NCI-H146 (cell line): ENCODE results near the gene RBM22.

ENCODE experiments used
- DNase-seq: peaks from one replicate; lab custom pipeline; 2025; lab: John Stamatoyannopoulos, UW

RBM22 gene

DNA sequence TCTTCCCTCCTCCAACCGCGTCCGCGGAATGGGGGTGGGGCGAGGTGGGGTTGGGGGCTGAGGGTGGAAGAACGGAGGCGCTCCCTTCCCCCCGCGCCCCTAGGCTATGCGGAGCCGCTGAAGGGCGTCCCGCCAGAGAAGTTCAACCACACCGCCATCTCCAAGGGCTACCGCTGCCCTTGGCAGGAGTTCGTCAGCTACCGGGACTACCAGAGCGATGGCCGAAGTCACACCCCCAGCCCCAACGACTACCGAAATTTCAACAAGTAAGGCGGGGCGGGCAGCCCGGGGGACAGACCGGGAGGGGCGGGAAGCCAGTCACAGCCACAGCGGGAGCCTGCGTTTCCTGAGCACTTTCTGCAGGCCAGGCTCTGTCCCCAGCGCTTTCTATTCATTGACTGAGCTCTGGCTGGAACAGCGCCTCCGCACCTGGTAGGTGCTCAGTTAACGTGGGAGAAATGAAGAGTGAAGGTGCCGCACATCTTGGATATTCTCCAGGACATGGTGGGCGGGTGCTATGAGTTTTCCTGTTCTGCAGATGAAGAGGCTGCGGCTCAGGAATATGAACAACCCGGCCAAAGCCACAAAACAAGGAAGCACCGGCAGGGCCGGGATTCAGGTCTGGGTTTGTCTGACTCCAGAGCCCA lies 28.5 kb downstream of the RBM22 start:
- peak; percentile 46 for DNase-seq

DNA sequence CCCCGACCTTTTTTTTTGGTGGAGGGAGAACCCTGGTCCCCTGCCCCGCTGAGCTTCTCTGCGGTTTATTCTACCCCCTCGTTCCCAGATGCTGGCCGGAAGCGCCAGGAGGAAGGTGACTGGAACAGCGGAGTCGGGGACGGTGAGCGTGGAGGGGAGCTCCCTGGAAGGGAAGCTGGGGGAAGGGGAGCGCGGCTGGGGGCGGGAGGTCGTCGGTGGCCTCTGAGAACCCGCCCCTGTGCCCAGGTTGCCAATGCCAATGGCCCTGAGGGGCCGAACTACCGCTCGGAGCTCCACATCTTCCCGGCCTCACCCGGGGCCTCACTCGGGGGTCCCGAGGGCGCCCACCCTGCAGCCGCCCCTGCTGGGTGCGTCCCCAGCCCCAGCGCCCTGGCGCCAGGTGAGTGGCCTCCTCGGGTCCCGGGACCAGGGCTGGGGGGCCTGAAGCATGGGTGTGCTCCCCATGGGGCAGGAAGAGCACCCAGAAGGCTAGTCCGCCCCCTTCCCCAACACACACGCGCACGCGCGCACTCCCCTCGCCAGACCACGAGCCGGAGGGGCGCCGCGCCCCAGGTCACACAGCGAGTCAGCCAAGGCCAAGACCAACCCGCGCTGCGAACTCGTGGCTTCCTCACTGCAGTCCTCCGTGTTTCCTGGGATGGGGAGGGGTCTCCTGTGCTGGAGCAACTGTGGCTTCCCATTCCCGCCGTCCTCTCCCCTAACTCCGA lies 29.2 kb downstream of the RBM22 start:
- DNase-seq, result no peak

GRCh38 chr5:150670948-150671310 lies 29.9 kb downstream of the RBM22 start:
- no peak for DNase-seq

GRCh38 chr5:150670275-150670947 lies 30.5 kb downstream of the RBM22 start:
- no peak for DNase-seq

DNA sequence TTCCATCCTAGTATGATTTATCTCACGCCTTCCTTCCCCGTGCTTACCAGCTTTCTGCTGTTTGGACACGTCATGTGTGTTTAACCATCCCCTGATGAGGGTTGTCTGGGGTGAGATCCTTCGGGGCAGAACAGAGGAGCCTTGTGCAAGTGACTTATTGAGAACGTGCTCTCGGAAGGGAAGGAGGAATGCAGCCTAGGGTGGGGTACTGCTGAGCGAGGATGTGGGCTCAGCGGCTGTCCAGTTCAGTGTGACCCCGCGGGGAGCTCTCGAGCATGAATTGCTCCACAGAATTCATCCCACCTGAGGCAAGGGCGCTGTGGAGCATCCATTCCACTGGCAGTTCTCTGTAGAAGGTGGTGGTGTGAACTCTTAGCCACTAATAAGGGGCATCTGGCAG lies 35.8 kb downstream of the RBM22 start:
- DNase-seq, result peak; percentile 17

- DNase-seq, result no peak
These were observed 36.9 kb downstream of the RBM22 start for GRCh38 chr5:150663936-150664335.

- DNase-seq, result no peak
These were observed 37.9 kb downstream of the RBM22 start for GRCh38 chr5:150662731-150663516.

DNA sequence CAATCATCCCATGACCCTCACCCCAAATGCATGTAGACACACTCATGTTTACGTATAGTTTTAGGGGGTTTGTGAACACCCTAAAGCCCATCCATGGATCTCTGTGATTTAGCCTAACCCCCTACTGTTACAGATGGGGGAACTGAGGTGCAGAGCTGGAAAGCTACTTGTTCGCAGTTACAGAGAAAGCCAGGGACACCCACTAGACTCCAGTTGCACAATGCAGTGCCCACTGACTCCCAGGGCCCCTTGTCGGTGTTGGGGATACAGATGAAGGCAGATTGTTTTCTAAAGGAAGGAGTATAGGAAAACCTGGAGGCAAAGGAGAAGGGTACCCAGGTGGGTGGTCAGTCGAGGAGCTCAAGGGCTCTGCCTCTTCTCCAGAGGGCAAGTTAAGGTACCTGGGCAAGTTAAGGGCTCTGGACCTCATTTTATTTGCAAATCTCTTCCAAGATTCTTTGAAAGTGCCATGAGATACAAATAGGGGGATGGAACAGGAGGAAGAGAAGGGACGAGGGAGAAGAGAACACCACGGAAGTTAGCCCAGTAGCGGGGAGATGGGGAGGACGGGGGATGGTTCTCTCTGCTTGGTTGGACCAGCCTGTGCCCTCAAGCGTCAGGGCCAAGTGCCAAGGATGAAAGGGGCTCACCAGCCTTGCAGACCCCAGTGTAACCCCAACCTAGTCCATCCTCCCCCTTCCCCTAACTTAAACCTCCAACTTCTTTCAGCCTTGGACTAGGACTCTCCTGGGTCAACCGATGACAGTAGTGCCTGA lies 38.9 kb downstream of the RBM22 start:
- no peak for DNase-seq

DNA sequence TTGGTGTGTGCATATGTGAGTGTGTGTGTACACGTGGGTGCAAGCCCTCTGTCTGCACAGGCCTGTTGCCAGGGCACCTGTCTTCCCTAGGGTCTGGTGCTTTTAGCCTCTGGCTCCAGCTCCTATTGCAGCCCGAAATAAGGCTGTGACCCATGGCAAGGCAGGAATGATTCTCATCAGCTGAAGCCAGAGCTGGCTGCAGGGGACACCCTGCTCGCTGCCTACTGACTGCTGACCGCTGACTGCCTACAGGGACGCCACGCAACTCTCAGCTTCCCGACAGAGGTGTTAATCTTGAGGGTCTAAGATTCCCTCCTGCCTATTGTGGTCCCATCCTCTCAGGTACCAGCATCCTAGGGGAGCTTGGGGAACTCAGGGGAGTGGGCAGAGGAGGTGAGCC lies 39.8 kb downstream of the RBM22 start, which contains the start of gene MYOZ3:
TSS of gene MYOZ3 (plus strand) at position 166 of the 400 bp plus-strand sequence. CDS start 1,691 bp downstream, outside the sequence.
- no peak for DNase-seq

GRCh38 chr5:150660108-150660831 lies 40.6 kb downstream of the RBM22 start:
- DNase-seq, result no peak

DNA sequence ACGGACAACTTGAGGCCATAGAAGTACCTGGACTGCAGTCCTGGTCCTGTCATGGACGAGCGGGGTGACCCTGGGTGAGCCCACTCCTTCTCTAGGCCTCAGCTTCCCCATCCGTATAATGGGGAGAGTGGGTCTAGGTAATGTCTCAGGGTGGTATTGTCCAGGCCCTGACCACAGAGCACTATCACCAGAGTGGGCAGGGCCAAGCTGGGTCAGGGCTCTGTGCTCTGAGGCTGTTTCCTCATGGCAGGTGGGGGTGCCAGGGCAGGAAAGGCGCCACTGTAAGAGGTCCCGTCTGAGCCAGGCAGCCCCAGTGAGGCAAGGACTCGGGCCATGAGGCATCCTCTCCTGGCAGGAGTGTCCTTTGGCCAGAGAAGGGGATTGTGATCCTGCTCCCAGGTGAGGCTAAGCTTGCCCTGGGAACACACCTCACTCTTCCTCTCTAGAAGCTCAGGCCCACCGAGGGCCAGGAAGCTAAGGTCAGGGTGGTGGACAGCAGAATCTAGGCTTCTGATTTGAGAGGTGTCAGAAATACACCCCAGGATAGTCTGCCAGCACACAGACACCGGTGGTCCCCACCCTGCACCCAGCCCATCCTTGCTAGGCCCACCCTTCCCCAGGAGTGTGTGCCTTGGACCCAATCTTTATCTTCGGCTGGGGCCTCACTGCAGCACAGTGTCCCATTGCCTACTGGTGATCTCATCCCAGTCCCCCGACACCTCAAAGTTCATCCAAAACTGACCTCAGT lies 41.3 kb downstream of the RBM22 start:
- DNase-seq, result no peak

- DNase-seq, result no peak
These were observed 42.1 kb downstream of the RBM22 start for GRCh38 chr5:150658699-150659265.

DNA sequence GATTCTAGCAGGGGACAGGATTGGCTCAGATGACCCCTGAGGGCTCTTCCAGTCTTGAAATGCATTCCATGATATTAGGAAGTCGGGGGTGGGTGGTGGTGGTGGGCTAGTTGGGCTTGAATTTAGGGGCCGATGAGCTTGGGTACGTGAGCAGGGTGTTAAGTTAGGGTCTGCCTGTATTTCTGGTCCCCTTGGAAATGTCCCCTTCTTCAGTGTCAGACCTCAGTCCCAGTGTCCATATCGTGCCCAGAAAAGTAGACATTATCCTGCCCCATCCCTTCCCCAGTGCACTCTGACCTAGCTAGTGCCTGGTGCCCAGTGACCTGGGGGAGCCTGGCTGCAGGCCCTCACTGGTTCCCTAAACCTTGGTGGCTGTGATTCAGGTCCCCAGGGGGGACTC lies 42.7 kb downstream of the RBM22 start:
- no peak for DNase-seq

DNA sequence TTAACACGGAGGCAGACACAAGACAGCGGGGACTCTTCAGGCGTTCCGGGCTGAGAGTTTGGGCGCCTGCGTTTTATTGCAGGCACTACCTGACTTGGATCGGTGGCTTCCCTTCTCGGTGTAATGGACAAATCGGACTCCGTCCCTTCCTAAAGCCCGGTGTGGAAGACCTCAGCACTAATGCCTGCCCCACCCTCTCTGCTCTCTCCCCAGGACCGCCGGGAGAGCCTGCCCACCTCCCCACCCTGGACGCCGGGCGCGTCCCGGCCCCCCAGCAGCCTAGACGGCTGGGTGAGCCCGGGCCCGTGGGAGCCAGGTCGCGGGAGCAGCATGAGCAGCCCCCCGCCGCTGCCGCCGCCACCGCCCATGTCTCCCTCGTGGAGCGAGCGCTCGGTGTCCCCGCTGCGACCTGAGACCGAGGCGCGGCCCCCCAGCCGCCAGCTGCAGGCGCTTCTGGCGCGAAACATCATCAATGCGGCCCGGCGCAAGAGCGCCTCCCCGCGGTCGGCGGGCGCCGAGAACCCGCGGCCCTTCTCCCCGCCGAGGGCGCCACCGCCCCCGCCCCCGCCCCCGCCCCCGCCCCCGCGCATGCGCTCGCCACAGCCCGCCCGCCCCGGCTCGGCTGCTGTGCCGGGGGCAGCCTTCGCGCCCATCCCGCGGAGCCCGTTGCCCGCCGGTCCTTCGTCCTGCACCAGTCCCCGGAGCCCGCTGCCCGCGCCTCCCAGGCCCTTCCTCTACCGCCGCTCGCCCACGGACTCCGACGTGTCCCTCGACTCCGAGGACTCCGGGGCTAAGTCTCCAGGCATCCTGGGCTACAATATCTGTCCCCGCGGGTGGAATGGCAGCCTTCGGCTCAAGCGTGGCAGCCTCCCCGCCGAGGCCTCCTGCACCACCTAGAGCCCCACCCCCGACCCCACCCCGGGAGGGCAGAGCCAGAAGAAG lies 44.4 kb downstream of the RBM22 start:
- DNase-seq, result peak; percentile 67

- no peak for DNase-seq
These were observed 45.6 kb downstream of the RBM22 start for GRCh38 chr5:150655221-150655620.

DNA sequence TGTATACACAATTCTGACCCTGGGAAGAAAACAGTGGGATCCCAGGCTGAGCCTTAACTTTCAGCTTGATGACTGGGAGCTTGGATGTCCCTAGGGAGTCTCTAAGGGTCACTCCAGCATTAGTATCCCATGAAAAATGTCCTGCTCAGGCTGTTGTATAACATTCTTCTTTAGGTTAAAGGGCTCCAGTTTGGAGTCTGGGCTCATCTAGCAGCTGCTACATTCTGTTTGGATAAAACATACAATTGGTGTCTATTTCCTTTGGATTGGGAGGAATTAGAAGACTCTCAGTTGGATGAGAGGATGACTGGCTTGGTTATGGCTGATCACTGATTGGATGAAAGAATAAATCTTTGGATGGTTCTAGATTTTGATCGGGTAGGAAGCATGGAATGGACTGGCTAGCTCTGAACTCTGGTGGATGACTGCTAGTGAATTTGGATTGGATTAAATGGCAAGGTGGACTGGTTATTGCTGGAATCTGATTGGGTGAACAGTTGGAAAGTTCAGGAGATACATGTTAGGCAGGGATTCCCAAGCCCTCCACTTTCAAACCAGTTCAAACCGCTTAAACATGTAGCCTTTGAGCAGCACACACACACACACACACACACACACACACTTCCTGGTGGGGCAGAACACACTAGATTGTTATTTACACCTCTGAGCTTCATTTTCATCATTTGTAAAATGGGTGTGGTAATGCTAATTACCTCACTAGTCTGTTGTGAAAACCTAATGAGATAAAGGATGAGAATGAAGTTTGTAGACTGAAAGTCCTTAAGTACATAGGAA lies 46.9 kb downstream of the RBM22 start:
- no peak for DNase-seq

DNA sequence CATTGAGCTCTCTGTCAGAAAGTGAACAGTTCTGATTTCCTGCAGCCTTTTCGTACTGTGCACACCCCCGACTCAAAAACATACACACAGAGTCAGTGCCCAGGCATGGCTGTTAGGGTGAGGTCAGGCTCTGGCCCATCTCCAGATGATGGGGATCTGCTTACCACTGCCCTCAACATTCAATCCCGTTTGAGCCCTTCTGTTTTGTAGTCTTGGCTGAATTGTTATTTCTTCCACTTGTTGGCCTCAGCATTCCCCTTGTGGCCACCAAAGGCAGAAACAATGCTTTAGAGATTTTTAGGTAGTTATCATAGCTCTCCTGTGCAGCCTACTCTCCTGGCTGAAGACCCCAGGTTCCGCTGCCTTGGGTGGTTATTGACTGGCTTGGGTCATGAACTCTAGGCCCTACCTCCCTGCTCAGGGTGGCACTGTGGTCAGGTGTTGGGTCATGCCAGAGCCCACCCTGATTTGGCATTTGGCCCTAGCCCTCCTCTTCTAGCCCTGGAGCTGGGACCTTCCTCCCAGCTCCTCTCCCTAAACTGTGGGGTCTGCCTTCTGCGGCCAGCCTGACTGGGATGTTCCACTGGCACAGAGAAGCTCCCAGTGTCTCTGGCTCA lies 47.6 kb downstream of the RBM22 start:
- no peak for DNase-seq
